HepG2 (cell line): ENCODE data around the gene FRAS1. TPM values are rescaled to one million over a fixed set of nuclear protein-coding genes. Genes with fewer than 3 reads are reported as not detected.

Source experiments
- ATAC-seq: fragments of 200-7000 bp; cut with Tn5 transposase; 3 replicates; pipeline ENCODE4 v1.9.1; 2020; ENCODE audit warnings: mild to moderate bottlenecking, moderate library complexity
- BruUV-seq: library from RNA; stranded (reverse); fragments of 400-500 nt; replicated peaks from 2 replicates; lab custom pipeline; 2021; lab: Mats Ljungman, UMichigan
- CTCF ChIA-PET: fragments of 300-600 bp; formaldehyde crosslinking; extraction: SDS; loops from one replicate; lab custom pipeline; 2021; ENCODE audit warnings: low total read pairs, inconsistent platforms, low intra/inter-chr PET ratio; lab: Yijun Ruan, JAX
- POLR2A ChIA-PET: fragments of 350-600 bp; sonication (Branson Sonifier 250); formaldehyde crosslinking; loops from one replicate; lab custom pipeline; 2020; ENCODE audit warnings: antibody characterized with exemption, inconsistent platforms; lab: Yijun Ruan, JAX
- DNase-seq: peaks from one replicate; pipeline ENCODE4 v3.0.0-alpha.2; 2015; ENCODE audit warnings: low spot score
- FAIRE-seq: peaks from 3 replicates; lab custom pipeline; 2011; peaks lifted over from hg19 to GRCh38; lab: Jason Lieb, UNC
- H2AFZ ChIP-seq: one replicate; pipeline ENCODE4 v1.6.1; 2011; ENCODE audit warnings: low read length, inconsistent platforms
- H3K27ac ChIP-seq: fragments of 300-600 bp; 3 replicates; pipeline ENCODE4 v1.8.0; 2011; ENCODE audit warnings: mixed run types, mild to moderate bottlenecking, mixed read lengths, low read length, inconsistent platforms; ENCODE audit not compliant: insufficient read depth; ENCODE audit errors: extremely low read length
- H3K27me3 ChIP-seq, 2 experiments: fragments of 200-600 bp in 1 of 2; 2 replicates in 1 of 2; 3 replicates in 1 of 2; pipeline versions ENCODE4 v1.6.0 to v1.8.0; 2011; ENCODE audit warnings: low read length in 2 of 2, mild to moderate bottlenecking in 2 of 2, moderate library complexity in 2 of 2, inconsistent platforms in 1 of 2; ENCODE audit not compliant: insufficient read depth in 2 of 2, control insufficient read depth in 1 of 2
- H3K36me3 ChIP-seq, 2 experiments: fragments of 200-600 bp in 1 of 2; replicated peaks in 1 of 2; 2 replicates in 1 of 2; 3 replicates in 1 of 2; pipeline versions ENCODE4 v1.5.1 to v1.8.0; 2011; ENCODE audit warnings: low read length in 2 of 2, inconsistent platforms in 1 of 2; ENCODE audit not compliant: insufficient read depth in 2 of 2, control insufficient read depth in 1 of 2
- H3K4me1 ChIP-seq: 2 replicates; pipeline ENCODE4 v1.5.1; 2012; ENCODE audit warnings: low read length, inconsistent platforms; ENCODE audit not compliant: insufficient read depth
- H3K4me2 ChIP-seq: 2 replicates; pipeline ENCODE4 v1.6.0; 2011; ENCODE audit warnings: low read depth, low read length, inconsistent platforms
- H3K4me3 ChIP-seq, 3 experiments: fragments of 200-600 bp in 1 of 3; sonication (generic), shearing (Covaris generic) in 1 of 3; replicated peaks in 1 of 3; 2 replicates each; pipeline ENCODE4 v1.5.1; 2011 to 2016; ENCODE audit warnings: low read length in 3 of 3, inconsistent platforms in 2 of 3, low read depth in 2 of 3, mild to moderate bottlenecking in 2 of 3, control low read depth in 1 of 3, mixed read lengths in 1 of 3; ENCODE audit not compliant: insufficient read depth in 1 of 3
- H3K79me2 ChIP-seq: one replicate; pipeline ENCODE4 v1.6.1; 2011; ENCODE audit warnings: low read length, inconsistent platforms; ENCODE audit not compliant: insufficient read depth
- H3K9ac ChIP-seq: 2 replicates; pipeline ENCODE4 v1.6.0; 2011; ENCODE audit warnings: mild to moderate bottlenecking, low read depth, low read length, inconsistent platforms; ENCODE audit not compliant: insufficient read depth
- H3K9me3 ChIP-seq: 2 replicates; pipeline ENCODE4 v1.5.1; 2012; ENCODE audit warnings: mild to moderate bottlenecking, low read length
- H4K20me1 ChIP-seq: 2 replicates; pipeline ENCODE4 v1.6.0; 2011; ENCODE audit warnings: inconsistent platforms, mild to moderate bottlenecking, low read length, moderate library complexity; ENCODE audit not compliant: insufficient read depth
- ATF3 ChIP-seq: sonication (generic); formaldehyde crosslinking; IDR thresholded peaks from 2 replicates; pipeline ENCODE4 v1.4.0; 2020; ENCODE audit warnings: missing genetic modification reagents
- ATM ChIP-seq: fragments of 450-650 bp; IDR thresholded peaks from 2 replicates; pipeline ENCODE4 v1.7.1; 2017; ENCODE audit warnings: mild to moderate bottlenecking, borderline replicate concordance
- EHMT2 ChIP-seq: fragments of 200-600 bp; sonication (generic); IDR thresholded peaks from 2 replicates; pipeline ENCODE4 v1.7.0; 2017; ENCODE audit warnings: antibody characterized with exemption, low read depth, low read length, borderline replicate concordance
- ELF4 ChIP-seq: sonication (generic); formaldehyde crosslinking; IDR thresholded peaks from 2 replicates; pipeline ENCODE4 v1.5.0; 2020; ENCODE audit warnings: missing genetic modification reagents, mild to moderate bottlenecking, moderate library complexity, borderline replicate concordance
- FOXA1 ChIP-seq, 2 experiments: fragments of 450-650 bp in 1 of 2; sonication (generic) in 1 of 2; formaldehyde crosslinking in 1 of 2; IDR thresholded peaks; 2 replicates each; pipeline versions ENCODE4 v1.4.0 to v1.6.1; 2016 to 2020; ENCODE audit warnings: missing genetic modification reagents in 1 of 2
- FOXO1 ChIP-seq: sonication (generic); formaldehyde crosslinking; IDR thresholded peaks from 2 replicates; pipeline ENCODE4 v1.4.0; 2020; ENCODE audit warnings: missing genetic modification reagents
- GRHL1 ChIP-seq: sonication (generic); formaldehyde crosslinking; conservative IDR thresholded peaks from 2 replicates; pipeline ENCODE4 v1.8.0; 2022; ENCODE audit warnings: missing genetic modification reagents
- JUNB ChIP-seq: sonication (generic); formaldehyde crosslinking; IDR thresholded peaks from 2 replicates; pipeline ENCODE4 v1.8.0; 2022; ENCODE audit warnings: missing genetic modification reagents, mild to moderate bottlenecking, borderline replicate concordance
- TEAD3 ChIP-seq: optimal IDR thresholded peaks from 2 replicates; pipeline ENCODE3; 2016; ENCODE audit warnings: borderline replicate concordance
- TMF1 ChIP-seq: sonication (generic); formaldehyde crosslinking; IDR thresholded peaks from 2 replicates; pipeline ENCODE4 v1.8.1; 2022; ENCODE audit warnings: low read depth, missing genetic modification reagents
- YY1 ChIP-seq: IDR thresholded peaks from 2 replicates; pipeline ENCODE4 v1.6.1; 2011; ENCODE audit warnings: low read length, low read depth, moderate library complexity, mild to moderate bottlenecking; ENCODE audit not compliant: insufficient read depth, insufficient replicate concordance
- ZKSCAN8 ChIP-seq: IDR thresholded peaks from 2 replicates; pipeline ENCODE4 v1.6.1; 2016; ENCODE audit warnings: borderline replicate concordance, missing genetic modification reagents, missing compliant biosample characterization
- ZNF432 ChIP-seq: sonication (generic); formaldehyde crosslinking; IDR thresholded peaks from 2 replicates; pipeline ENCODE4 v1.5.0; 2020; ENCODE audit warnings: missing genetic modification reagents, mild to moderate bottlenecking, borderline replicate concordance
- WGBS: methylation state at CpG from one replicate; pipeline ENCODE4 v1.1.6; 2017; ENCODE audit warnings: low lambda C conversion rate; 5-methylcytosine and 5-hydroxymethylcytosine counted together
- in situ Hi-C: cut with HindIII; loops from 2 replicates; pipeline ENCODE4 v1.10.0; 2017; ENCODE audit warnings: low pct_unique_long_range_greater_than_20kb; ENCODE audit not compliant: extremely low pct_ligation_motif_present
- intact Hi-C: fragments of 100-400 bp; cut with micrococcal nuclease; formaldehyde crosslinking; loops from one replicate; pipeline ENCODE4 v1.10.0; 2022; ENCODE audit not compliant: unreplicated experiment
- polyA plus RNA-seq, 8 experiments: library from polyadenylated mRNA; depleted of rRNA in 3 of 8; stranded (reverse) in 7 of 8; unstranded in 1 of 8; fragments of >200 nt; fragmentation: Illumina TruSeq in 4 of 8; extraction: Trizol in 4 of 8; gene quantifications; 2 replicates each; pipeline versions ENCODE4 v1.2.1 to v1.2.3, GENCODE V29; 2011 to 2016; ENCODE audit warnings: low read depth in 4 of 8, missing spikeins in 1 of 8, mixed read lengths in 1 of 8; ENCODE audit not compliant: insufficient read depth in 1 of 8
- total RNA-seq, 5 experiments: library from RNA; depleted of rRNA; stranded (reverse); fragments of >200 nt; fragmentation: Illumina TruSeq; extraction: Trizol; gene quantifications; 2 replicates each; pipeline ENCODE4 v1.2.3, GENCODE V29; 2016; ENCODE audit warnings: low read depth in 1 of 5
- TF ChIP-seq, protein P1 (sequence below): sonication (generic); formaldehyde crosslinking; IDR thresholded peaks from 2 replicates; pipeline ENCODE4 v1.5.1; 2020; ENCODE audit warnings: missing genetic modification reagents, mild to moderate bottlenecking, borderline replicate concordance
- TF ChIP-seq, protein P2 (sequence below): IDR thresholded peaks from 2 replicates; pipeline ENCODE4 v1.4.0; 2020; ENCODE audit warnings: mild to moderate bottlenecking, missing genetic modification reagents

Gene FRAS1
- total and polyA plus RNA-seq, 2 of the 13 experiments (the other 11 are each of a cell fraction or from before 2014, with no cell fraction given) = 22.5 to 31.6 TPM

DNA sequence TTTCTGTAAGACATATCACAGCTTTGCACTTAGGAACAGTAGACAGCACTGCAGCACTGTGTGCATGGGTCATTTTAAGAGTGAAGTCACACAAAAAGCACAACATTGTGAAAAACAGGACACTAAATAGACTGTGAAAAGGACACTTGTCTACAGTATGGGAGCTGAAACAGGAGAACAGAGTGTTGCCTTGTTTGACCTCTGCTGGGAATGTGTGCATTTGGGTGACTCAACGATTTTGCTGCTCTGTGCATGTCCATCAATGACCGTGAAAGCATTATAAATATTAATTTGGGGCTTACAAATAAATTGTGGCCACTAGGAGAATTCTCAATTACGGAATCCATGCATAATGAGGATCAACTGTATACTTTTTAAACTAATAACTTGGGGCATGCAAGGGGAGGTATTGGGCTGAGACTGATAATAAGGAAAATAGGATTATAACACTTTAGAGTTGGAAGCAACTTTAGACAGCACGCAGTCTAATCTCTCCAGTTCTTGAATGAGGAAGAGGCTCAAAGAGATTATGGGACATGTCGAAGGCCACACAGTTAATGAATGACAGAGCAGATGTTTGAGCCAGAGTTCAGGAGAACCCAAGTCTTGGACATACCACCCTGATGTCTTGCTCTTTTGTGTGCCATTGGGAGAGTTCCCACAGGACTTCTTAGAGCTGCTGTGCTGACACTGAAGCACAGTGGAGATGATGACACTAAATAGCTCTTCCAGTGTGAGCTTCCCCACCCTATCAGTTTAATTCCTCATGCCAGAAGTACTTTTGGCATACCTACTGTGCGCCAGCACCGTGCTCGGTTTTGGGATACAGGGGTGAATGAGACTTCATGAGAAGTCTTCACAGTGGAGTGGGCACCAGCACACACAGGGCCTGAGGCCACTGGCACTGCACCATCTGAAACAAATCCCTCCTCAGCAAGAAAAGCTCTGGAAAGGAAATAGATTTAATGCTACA is 79.3 kb downstream of the FRAS1 start:
- in situ Hi-C loops = no loop called here
- intact Hi-C loops = loop anchor here (2.0 to 5.0 kb wide), 3 partner anchors 14 to 81 kb away; partner anchors contain the start of gene FRAS1
- peak; percentile 70 for FAIRE-seq
- ChIA-PET CTCF (no interaction called here), POLR2A (interaction anchor here (0.9 to 1.9 kb wide), 8 partner anchors 10 to 319 kb away, joined by 3 to 8 read pairs (median 4); no protein-coding TSS in a partner anchor)
- Histone ChIP-seq H3K4me2 (peak overlapping the region; percentile 72), H3K36me3 (no peaks in the 10 kb centered on the region), H3K9me3 (no peaks in the 10 kb centered on the region), H2AFZ (no peak overlapping the region), H3K79me2 (peaks cover 85% of the 10 kb centered on the region), H3K9ac (peak overlapping the region; percentile 63), H3K27me3 (no peaks in the 10 kb centered on the region), H3K27ac (peak overlapping the region; percentile 92), H3K4me3 (peak overlapping the region; percentile 17 to 47 (median 33); a peak in 3 of 6 replicates), H4K20me1 (no peaks in the 10 kb centered on the region), H3K4me1 (peaks cover 84% of the 10 kb centered on the region)
- peak; percentile 92 for DNase-seq
- WGBS = 32% methylated on average over 8 of the region's 8 CpGs
- no TSS peak for BruUV-seq
- peak; percentile 89 for ATAC-seq
- TF ChIP-seq ATF3 (CRISPR knock-in tag) (peak; percentile 45; the same call in 1 of the 2 replicates), ELF4 (no peak), ATM (no peak), EHMT2 (peak; percentile 68; the same call in 1 of the 2 replicates), TEAD3 (CRISPR knock-in tag) (peak; percentile 71), GRHL1 (no peak), YY1 (no peak), ZNF432 (CRISPR knock-in tag) (no peak), FOXA1 (IDR thresholded peaks at IDR 0.05) (no peak), FOXA1 (CRISPR knock-in tag; IDR thresholded peaks at IDR 0.05) (peak; percentile 61), TMF1 (CRISPR knock-in tag) (no peak), ZKSCAN8 (CRISPR knock-in tag) (peak; percentile 40; the same call in 1 of the 2 replicates), JUNB (CRISPR knock-in tag) (0 out of 2 replicates have a peak, but pooled peaks have one; percentile 70), FOXO1 (CRISPR knock-in tag) (peak; percentile 49; the same call in 1 of the 2 replicates)
- TF ChIP-seq, protein P1, sequence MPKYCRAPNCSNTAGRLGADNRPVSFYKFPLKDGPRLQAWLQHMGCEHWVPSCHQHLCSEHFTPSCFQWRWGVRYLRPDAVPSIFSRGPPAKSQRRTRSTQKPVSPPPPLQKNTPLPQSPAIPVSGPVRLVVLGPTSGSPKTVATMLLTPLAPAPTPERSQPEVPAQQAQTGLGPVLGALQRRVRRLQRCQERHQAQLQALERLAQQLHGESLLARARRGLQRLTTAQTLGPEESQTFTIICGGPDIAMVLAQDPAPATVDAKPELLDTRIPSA (CRISPR knock-in tag) = no peak
- TF ChIP-seq, protein P2, sequence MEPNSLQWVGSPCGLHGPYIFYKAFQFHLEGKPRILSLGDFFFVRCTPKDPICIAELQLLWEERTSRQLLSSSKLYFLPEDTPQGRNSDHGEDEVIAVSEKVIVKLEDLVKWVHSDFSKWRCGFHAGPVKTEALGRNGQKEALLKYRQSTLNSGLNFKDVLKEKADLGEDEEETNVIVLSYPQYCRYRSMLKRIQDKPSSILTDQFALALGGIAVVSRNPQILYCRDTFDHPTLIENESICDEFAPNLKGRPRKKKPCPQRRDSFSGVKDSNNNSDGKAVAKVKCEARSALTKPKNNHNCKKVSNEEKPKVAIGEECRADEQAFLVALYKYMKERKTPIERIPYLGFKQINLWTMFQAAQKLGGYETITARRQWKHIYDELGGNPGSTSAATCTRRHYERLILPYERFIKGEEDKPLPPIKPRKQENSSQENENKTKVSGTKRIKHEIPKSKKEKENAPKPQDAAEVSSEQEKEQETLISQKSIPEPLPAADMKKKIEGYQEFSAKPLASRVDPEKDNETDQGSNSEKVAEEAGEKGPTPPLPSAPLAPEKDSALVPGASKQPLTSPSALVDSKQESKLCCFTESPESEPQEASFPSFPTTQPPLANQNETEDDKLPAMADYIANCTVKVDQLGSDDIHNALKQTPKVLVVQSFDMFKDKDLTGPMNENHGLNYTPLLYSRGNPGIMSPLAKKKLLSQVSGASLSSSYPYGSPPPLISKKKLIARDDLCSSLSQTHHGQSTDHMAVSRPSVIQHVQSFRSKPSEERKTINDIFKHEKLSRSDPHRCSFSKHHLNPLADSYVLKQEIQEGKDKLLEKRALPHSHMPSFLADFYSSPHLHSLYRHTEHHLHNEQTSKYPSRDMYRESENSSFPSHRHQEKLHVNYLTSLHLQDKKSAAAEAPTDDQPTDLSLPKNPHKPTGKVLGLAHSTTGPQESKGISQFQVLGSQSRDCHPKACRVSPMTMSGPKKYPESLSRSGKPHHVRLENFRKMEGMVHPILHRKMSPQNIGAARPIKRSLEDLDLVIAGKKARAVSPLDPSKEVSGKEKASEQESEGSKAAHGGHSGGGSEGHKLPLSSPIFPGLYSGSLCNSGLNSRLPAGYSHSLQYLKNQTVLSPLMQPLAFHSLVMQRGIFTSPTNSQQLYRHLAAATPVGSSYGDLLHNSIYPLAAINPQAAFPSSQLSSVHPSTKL (CRISPR knock-in tag) = peak; percentile 74
